ENCODE measurements around the gene PRKRIP1. TPM values are rescaled to one million over a fixed set of nuclear protein-coding genes. Genes with fewer than 3 reads are reported as not detected.

The PRKRIP1 gene
- total RNA-seq, 1 experiment from 2014 or later: 35.2 TPM

DNA sequence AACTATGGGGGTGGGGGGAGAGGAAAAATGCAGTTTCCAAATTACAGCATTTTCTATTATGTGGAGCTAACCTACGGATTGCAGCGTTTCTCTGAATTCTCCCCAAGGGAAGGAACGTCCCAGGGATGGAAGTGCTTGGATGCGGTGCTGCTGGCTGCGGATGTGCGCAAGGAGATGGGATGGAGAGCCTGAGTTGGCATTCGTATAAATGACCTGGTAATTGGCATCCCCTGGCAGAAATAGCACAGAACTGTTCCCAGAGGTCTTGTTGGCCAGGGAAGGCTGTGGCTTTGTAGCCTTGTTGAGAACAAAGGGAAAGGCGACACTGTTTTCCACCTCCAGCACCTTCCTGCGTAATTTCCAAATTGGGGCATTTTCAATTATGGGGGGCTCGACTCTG, 40.0 kb downstream of the PRKRIP1 start:
- no peaks in the 10 kb centered on the region for H3K36me3 ChIP-seq (ENCODE audit: control insufficient read depth, insufficient read depth, low read length)
- H3K27ac Mint-ChIP-seq (ENCODE audit: unreplicated experiment): peak overlapping the region; percentile 46
- intact Hi-C loops (cut with micrococcal nuclease; ENCODE audit: unreplicated experiment): no loop called here
- no peaks in the 10 kb centered on the region for H3K9me3 ChIP-seq
- H3K27me3 ChIP-seq (replicated peaks; ENCODE audit: control insufficient read depth, insufficient read depth, low read length): no peaks in the 10 kb centered on the region
- peaks cover 14% of the 10 kb centered on the region for H3K36me3 Mint-ChIP-seq (ENCODE audit: insufficient read depth, unreplicated experiment)
- ChIA-PET CTCF (no interaction called here), POLR2A (no interaction called here)
- BruUV-seq (replicated peaks): TSS peak; percentile 24
- no peak for DNase-seq
- peaks cover 8% of the 10 kb centered on the region for H3K4me1 Mint-ChIP-seq (ENCODE audit: low read depth, unreplicated experiment)
- H3K4me3 Mint-ChIP-seq (ENCODE audit: unreplicated experiment): no peak overlapping the region
- H3K4me3 ChIP-seq (ENCODE audit: low read depth, low read length): no peak overlapping the region
- no peaks in the 10 kb centered on the region for H3K27me3 Mint-ChIP-seq (ENCODE audit: insufficient read depth, unreplicated experiment)
- H3K9me3 Mint-ChIP-seq (ENCODE audit: unreplicated experiment): no peaks in the 10 kb centered on the region
- TF ChIP-seq, protein P1, sequence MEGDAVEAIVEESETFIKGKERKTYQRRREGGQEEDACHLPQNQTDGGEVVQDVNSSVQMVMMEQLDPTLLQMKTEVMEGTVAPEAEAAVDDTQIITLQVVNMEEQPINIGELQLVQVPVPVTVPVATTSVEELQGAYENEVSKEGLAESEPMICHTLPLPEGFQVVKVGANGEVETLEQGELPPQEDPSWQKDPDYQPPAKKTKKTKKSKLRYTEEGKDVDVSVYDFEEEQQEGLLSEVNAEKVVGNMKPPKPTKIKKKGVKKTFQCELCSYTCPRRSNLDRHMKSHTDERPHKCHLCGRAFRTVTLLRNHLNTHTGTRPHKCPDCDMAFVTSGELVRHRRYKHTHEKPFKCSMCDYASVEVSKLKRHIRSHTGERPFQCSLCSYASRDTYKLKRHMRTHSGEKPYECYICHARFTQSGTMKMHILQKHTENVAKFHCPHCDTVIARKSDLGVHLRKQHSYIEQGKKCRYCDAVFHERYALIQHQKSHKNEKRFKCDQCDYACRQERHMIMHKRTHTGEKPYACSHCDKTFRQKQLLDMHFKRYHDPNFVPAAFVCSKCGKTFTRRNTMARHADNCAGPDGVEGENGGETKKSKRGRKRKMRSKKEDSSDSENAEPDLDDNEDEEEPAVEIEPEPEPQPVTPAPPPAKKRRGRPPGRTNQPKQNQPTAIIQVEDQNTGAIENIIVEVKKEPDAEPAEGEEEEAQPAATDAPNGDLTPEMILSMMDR (IDR thresholded peaks at IDR 0.05; ENCODE audit: insufficient read depth in 1 of 2, low read depth in 1 of 2, low read length in 1 of 2, severe bottlenecking in 1 of 2, unreplicated experiment in 1 of 2): no peak
- peaks cover 26% of the 10 kb centered on the region for H3K4me1 ChIP-seq

DNA sequence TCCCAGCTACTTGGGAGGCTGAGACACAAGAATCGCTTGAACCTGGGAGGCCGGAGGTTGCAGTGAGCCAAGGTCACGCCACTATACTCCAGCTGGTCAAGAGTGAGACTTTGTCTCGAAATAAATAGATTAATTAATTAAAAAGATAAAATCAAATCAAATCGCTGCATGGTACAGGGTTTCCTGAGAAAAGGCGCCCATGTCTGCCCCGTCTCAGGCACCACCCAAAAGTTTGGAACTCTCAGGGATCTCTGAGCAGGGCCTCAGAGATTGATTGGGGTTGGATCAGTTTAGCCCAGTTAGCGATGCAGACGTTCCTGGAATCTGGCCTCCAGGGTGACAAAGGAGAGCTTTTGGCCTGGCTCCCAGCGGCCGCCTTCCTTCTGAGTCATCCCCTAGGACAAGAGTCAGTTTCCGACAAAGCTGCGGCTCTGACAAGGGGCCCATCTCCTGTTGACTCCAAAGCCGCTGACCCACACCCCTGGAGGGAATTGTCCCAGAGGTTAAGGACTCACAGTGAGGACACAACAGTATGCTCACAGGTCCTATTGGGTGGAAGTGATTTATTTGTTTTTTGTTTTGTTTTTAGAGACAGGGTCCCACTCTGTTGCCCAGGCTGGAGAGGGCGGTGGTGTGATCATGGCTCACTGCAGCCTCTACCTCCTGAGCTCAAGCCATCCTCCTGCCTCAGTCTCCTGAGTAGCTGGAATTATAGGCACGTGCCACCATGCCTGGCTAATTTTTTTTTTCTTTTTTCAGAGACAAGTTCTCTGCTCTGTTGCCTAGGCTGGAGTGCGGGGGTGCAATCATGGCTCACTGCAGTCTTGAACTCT, 44.0 kb downstream of the PRKRIP1 start:
- intact Hi-C loops (cut with micrococcal nuclease; ENCODE audit: unreplicated experiment): no loop called here
- Histone ChIP-seq H3K36me3 (ENCODE audit: control insufficient read depth, insufficient read depth, low read length) (no peaks in the 10 kb centered on the region), H3K4me3 (ENCODE audit: low read depth, low read length) (no peak overlapping the region), H3K9me3 (no peaks in the 10 kb centered on the region), H3K4me1 (peaks cover 7% of the 10 kb centered on the region; the same call in 1 of the 2 replicates), H3K27me3 (replicated peaks; ENCODE audit: control insufficient read depth, insufficient read depth, low read length) (no peaks in the 10 kb centered on the region)
- no TSS peak for BruUV-seq (replicated peaks)
- Mint-ChIP-seq H3K9me3 (ENCODE audit: unreplicated experiment) (no peaks in the 10 kb centered on the region), H3K4me1 (ENCODE audit: low read depth, unreplicated experiment) (no peaks in the 10 kb centered on the region), H3K4me3 (ENCODE audit: unreplicated experiment) (no peak overlapping the region), H3K36me3 (ENCODE audit: insufficient read depth, unreplicated experiment) (peaks cover 10% of the 10 kb centered on the region), H3K27ac (ENCODE audit: unreplicated experiment) (no peak overlapping the region), H3K27me3 (ENCODE audit: insufficient read depth, unreplicated experiment) (no peaks in the 10 kb centered on the region)
- peak; percentile 48 to 68 for DNase-seq
- TF ChIP-seq, protein P1 (IDR thresholded peaks at IDR 0.05; ENCODE audit: insufficient read depth in 1 of 2, low read depth in 1 of 2, low read length in 1 of 2, severe bottlenecking in 1 of 2, unreplicated experiment in 1 of 2): no peak
- POLR2A ChIA-PET: no interaction called here
- CTCF ChIA-PET: no interaction called here

DNA sequence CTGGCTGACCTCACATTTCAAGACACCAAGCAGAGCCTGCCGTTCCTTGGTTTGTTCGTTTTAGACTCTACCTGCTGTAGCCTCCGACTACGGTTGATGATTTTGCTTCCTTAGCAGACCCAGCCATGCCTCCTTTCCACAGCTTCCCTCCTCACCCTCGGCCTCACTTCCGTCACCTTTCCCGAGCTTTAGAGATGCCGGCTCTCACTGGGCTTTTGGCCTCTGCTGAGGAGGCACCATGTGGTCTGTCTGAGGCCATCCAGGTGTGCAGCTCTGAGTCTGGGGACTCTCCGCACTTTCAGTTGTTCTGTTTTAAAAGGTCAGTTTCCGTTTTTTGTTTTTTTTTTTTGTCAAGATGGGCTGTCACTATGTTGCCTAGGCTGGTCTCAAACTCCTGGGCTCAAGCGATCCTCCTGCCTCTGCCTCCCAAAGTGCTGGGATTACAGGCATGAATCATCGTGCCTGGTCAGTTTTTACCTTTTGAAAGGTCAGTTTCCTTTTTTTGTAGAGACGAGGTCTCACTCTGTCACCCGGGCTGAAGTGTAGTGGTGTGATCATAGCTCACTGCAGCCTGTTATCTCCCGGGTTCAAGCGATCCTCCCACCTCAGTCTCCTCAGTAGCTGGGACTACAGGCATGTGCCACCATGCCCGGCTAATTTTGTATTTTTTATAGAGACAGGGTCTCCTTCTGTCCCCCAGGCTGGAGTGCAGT, 49.0 kb downstream of the PRKRIP1 start:
- Mint-ChIP-seq H3K36me3 (ENCODE audit: insufficient read depth, unreplicated experiment) (peaks cover 10% of the 10 kb centered on the region), H3K27me3 (ENCODE audit: insufficient read depth, unreplicated experiment) (no peaks in the 10 kb centered on the region), H3K4me1 (ENCODE audit: low read depth, unreplicated experiment) (no peaks in the 10 kb centered on the region), H3K27ac (ENCODE audit: unreplicated experiment) (no peak overlapping the region), H3K9me3 (ENCODE audit: unreplicated experiment) (no peaks in the 10 kb centered on the region), H3K4me3 (ENCODE audit: unreplicated experiment) (no peak overlapping the region)
- no peaks in the 10 kb centered on the region for H3K9me3 ChIP-seq
- intact Hi-C loops (cut with micrococcal nuclease; ENCODE audit: unreplicated experiment): no loop called here
- H3K4me3 ChIP-seq (ENCODE audit: low read depth, low read length): no peak overlapping the region
- TF ChIP-seq, protein P1 (IDR thresholded peaks at IDR 0.05; ENCODE audit: insufficient read depth in 1 of 2, low read depth in 1 of 2, low read length in 1 of 2, severe bottlenecking in 1 of 2, unreplicated experiment in 1 of 2): no peak
- H3K36me3 ChIP-seq (ENCODE audit: control insufficient read depth, insufficient read depth, low read length): no peaks in the 10 kb centered on the region
- peaks cover 4% of the 10 kb centered on the region; the same call in 1 of the 2 replicates for H3K4me1 ChIP-seq
- no peaks in the 10 kb centered on the region for H3K27me3 ChIP-seq (replicated peaks; ENCODE audit: control insufficient read depth, insufficient read depth, low read length)
- POLR2A ChIA-PET: no interaction called here
- DNase-seq: no peak
- CTCF ChIA-PET: no interaction called here
- BruUV-seq (replicated peaks): no TSS peak
